ENCODE measurements around the gene AGXT.

AGXT gene

DNA sequence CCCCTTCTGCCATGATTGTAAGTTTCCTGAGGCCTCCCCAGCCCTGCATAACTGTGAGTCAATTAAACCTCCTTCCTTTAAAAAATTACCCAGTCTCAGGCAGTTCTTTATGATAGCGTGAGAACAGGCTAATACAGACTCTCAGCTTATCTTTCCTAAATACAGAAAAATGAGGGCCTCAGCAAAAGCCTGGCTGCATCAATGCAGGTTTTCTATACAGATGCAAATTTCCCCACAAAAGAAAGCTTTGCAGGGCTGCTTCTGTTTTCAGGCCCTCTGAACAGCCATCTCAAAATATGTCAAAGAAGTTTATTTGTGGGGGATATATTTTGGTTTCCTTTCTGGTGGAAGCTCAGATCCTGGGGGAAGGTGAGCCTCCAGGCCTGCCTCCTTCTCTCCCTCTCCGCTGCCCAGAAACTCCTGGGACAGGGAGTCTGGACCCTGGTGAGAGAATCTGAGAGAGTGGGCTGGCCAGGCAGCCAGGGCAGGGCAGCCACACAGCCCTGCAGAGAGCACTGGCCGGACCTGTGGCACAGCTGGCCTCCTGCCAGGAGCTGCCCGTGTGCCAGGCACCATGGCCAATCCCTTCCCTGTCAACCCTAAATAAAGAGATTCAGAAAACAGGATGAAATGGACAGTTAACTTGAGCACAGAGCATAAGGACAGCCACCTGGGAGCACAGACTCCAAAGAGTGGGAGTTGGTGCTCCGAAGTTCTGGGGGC is 21.6 kb upstream of the AGXT start:
- no peak overlapping the region for H3K4me3 ChIP-seq (ENCODE audit: low read depth, low read length)
- DNase-seq (ENCODE audit: low read depth), result no peak
- TF ChIP-seq, protein P1, sequence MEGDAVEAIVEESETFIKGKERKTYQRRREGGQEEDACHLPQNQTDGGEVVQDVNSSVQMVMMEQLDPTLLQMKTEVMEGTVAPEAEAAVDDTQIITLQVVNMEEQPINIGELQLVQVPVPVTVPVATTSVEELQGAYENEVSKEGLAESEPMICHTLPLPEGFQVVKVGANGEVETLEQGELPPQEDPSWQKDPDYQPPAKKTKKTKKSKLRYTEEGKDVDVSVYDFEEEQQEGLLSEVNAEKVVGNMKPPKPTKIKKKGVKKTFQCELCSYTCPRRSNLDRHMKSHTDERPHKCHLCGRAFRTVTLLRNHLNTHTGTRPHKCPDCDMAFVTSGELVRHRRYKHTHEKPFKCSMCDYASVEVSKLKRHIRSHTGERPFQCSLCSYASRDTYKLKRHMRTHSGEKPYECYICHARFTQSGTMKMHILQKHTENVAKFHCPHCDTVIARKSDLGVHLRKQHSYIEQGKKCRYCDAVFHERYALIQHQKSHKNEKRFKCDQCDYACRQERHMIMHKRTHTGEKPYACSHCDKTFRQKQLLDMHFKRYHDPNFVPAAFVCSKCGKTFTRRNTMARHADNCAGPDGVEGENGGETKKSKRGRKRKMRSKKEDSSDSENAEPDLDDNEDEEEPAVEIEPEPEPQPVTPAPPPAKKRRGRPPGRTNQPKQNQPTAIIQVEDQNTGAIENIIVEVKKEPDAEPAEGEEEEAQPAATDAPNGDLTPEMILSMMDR (IDR thresholded peaks at IDR 0.05; ENCODE audit: control insufficient read depth, extremely low read depth, insufficient read depth), result no peak

DNA sequence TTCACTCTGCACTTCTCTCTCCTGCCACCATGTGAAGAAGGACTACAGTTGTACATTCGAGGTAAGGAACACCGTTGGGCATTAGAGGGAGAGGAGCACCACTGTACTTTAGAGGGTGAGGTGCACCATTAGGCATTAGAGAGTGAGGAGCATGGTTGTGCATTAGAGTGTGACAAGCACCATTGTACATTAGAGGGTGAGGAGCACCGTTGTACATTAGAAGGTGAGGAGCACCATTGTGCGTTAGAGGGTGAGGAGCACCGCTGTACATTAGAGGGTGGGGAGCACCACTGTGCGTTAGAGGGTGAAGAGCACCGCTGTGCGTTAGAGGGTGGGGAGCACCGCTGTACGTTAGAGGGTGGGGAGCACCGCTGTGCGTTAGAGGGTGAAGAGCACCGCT is 20.8 kb upstream of the AGXT start:
- TF ChIP-seq, protein P1 (IDR thresholded peaks at IDR 0.05; ENCODE audit: control insufficient read depth, extremely low read depth, insufficient read depth), result no peak
- DNase-seq (ENCODE audit: low read depth), result no peak
- H3K4me3 ChIP-seq (ENCODE audit: low read depth, low read length), result no peak overlapping the region

DNA sequence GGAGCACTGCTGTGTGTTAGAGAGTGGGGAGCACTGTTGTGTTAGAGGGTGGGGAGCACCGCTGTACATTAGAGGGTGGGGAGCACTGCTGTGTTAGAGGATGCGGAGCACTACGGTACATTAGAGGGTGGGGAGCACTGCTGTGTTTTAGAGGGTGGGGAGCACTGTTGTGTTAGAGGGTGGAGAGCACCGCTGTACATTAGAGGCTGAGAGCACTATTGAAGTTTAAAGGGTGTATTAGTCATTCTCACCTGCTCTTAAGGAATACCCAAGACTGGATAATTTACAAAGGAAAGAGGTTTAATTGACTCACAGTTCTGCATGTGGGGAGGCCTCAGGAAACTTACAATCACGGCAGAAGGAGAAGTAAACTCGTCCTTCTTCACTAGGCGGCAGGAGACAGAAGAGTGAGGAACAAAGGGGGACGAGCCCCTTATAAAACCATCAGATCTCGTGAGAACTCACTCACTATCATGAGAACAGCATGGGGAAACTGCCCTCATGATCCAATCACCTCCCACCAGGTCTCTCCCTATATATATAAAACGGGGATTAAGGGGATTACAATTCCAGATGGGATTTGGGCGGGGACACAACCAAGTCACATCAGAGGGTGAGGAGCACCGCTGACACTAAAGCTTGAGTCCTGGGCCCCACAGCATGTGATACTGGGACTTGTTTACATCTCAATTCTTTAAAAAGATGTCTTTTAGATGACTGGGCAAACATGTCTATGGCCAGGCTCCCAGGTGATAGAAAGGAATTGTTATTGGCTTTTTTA is 19.5 kb upstream of the AGXT start:
- no peak overlapping the region for H3K4me3 ChIP-seq (ENCODE audit: low read depth, low read length)
- no peak for DNase-seq (ENCODE audit: low read depth)
- TF ChIP-seq, protein P1 (IDR thresholded peaks at IDR 0.05; ENCODE audit: control insufficient read depth, extremely low read depth, insufficient read depth), result no peak

DNA sequence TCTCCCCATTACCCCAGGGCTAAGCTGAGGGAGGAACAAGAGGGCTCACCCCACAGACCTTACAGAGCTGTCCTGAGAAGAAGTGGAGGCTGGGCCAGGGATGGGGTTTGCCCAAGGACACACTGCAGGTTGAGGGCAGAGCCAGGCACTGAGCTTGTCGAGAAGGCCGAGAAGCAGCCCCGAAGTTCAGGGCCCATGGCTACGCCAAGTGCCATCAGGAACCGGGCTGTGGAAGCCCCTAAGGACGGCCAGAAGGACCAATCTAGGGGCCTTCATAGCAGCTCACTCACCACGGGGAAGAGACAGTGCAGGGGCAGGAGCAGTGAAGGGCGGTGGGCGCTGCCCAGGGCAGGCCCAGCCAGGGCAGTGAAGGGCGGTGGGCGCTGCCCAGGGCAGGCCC is 18.6 kb upstream of the AGXT start:
- no peak for DNase-seq (ENCODE audit: low read depth)
- H3K4me3 ChIP-seq (ENCODE audit: low read depth, low read length), result no peak overlapping the region
- TF ChIP-seq, protein P1 (IDR thresholded peaks at IDR 0.05; ENCODE audit: control insufficient read depth, extremely low read depth, insufficient read depth), result no peak

DNA sequence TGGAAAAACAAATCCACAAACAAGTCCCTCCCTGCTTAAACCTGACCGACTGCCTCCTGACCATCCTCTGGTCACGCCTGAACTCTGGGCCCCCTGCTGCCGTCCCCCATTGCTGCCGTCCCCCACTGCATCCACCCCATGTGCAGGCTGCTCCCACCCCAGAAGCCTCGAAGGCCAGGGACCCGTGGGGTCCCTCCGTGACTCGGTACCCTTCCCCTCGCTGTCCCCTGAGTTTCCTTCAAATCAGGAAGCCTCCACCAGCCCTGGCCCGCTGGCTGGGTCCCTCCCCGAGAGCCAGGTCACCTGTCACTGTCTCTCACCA is 17.9 kb upstream of the AGXT start:
- DNase-seq (ENCODE audit: low read depth), result no peak
- no peak overlapping the region for H3K4me3 ChIP-seq (ENCODE audit: low read depth, low read length)
- TF ChIP-seq, protein P1 (IDR thresholded peaks at IDR 0.05; ENCODE audit: control insufficient read depth, extremely low read depth, insufficient read depth), result no peak

DNA sequence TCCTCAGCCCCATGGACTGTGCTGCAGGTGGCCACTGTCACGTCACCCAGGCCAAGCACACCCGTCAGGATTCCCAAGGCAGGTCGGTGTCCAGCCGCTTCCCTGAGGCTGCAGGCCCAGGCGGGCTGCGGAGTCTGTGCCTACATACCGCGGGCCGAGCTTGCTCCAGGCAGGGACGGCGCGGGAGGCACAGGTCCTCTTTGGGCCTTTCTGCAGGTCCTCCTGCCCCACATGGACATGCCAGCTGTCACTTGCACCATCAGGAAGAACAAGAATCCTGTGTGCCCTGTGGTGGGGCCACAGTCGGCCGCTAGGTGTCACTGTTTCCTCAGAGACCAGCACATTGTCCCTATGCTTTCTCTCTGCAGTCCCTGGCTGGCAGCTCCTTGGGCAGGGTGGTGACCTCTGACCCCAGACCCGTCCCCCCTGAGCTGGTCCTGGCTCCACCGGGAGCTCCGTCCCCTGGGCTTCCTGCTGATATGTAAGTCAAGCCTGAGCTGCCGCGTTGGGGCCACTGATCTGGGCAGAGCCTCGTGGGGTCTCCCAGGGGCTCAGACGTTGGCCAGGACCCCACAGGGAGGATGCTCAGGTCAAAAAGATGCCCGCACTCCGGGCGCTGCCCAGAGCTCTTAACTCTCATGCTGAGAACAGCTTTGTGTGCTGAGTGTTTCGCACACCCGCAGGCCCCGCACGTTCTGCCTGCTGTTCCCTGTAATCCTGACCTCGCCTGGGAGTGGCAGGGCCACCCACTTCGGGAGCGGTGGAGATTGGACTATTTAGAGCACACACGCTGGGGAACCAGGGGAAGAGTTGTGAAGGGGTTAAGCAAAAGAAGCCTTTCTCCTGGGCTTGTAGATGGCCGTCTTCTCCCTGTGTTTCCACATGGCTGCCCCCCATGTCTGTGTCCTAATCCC is 17.3 kb upstream of the AGXT start:
- TF ChIP-seq, protein P1 (IDR thresholded peaks at IDR 0.05; ENCODE audit: control insufficient read depth, extremely low read depth, insufficient read depth), result peak; percentile 92
- no peak overlapping the region for H3K4me3 ChIP-seq (ENCODE audit: low read depth, low read length)
- DNase-seq (ENCODE audit: low read depth), result peak; percentile 56

Data from LNCaP clone FGC (cell line).